CD14-positive monocyte (primary cell): ENCODE measurements around the gene SPI1. TPM values are rescaled to one million over a fixed set of nuclear protein-coding genes. Genes with fewer than 3 reads are reported as not detected.

Experiments
- DNase-seq, 3 donors: peaks; one replicate each; pipeline ENCODE4 v3.0.0-alpha.2; 2011 to 2022
- H2AFZ ChIP-seq: 2 replicates; pipeline ENCODE4 v1.6.0; 2012; ENCODE audit warnings: mild to moderate bottlenecking, low read depth, low read length, inconsistent platforms; ENCODE audit not compliant: insufficient read depth, poor library complexity, severe bottlenecking
- H3K27ac ChIP-seq, 2 donors: 1 replicate in 1 of 2; 2 replicates in 1 of 2; pipeline ENCODE4 v1.5.1; 2012 to 2013; ENCODE audit warnings: low read length in 2 of 2, control low read depth in 1 of 2, inconsistent platforms in 1 of 2, low read depth in 1 of 2, mild to moderate bottlenecking in 1 of 2
- H3K27me3 ChIP-seq, 2 donors: one replicate each; pipeline versions ENCODE4 v1.6.0 to v1.6.1; 2011 to 2013; ENCODE audit warnings: low read length in 2 of 2; ENCODE audit not compliant: control insufficient read depth in 2 of 2, insufficient read depth in 2 of 2
- H3K36me3 ChIP-seq, 2 donors: replicated peaks in 1 of 2; 1 replicate in 1 of 2; 2 replicates in 1 of 2; pipeline versions ENCODE4 v1.5.1 to v1.6.1; 2012 to 2013; ENCODE audit warnings: low read length in 2 of 2, control low read depth in 1 of 2, inconsistent platforms in 1 of 2, mild to moderate bottlenecking in 1 of 2; ENCODE audit not compliant: insufficient read depth in 2 of 2, control insufficient read depth in 1 of 2
- H3K4me1 ChIP-seq, 2 donors: 1 replicate in 1 of 2; 2 replicates in 1 of 2; pipeline versions ENCODE4 v1.5.1 to v1.6.1; 2012 to 2013; ENCODE audit warnings: low read length in 2 of 2, control low read depth in 1 of 2, inconsistent platforms in 1 of 2, mild to moderate bottlenecking in 1 of 2, moderate library complexity in 1 of 2; ENCODE audit not compliant: insufficient read depth in 2 of 2, control insufficient read depth in 1 of 2
- H3K4me2 ChIP-seq: replicated peaks from 2 replicates; pipeline ENCODE3; 2012; ENCODE audit warnings: low read length, moderate library complexity, mild to moderate bottlenecking; ENCODE audit not compliant: poor library complexity, severe bottlenecking; ENCODE audit errors: extremely low read depth
- H3K4me3 ChIP-seq, 3 experiments: fragments of 200-600 bp in 1 of 3; sonication (generic) in 1 of 3; replicated peaks in 1 of 3; 1 replicate in 2 of 3; 2 replicates in 1 of 3; pipeline ENCODE4 v1.5.1; 2011 to 2013; ENCODE audit warnings: low read length in 3 of 3, mild to moderate bottlenecking in 3 of 3, control low read depth in 2 of 3, low read depth in 2 of 3, inconsistent platforms in 1 of 3, moderate library complexity in 1 of 3
- H3K79me2 ChIP-seq: 2 replicates; pipeline ENCODE4 v1.6.0; 2012; ENCODE audit warnings: mild to moderate bottlenecking, control low read depth, inconsistent platforms, low read length, moderate library complexity; ENCODE audit not compliant: insufficient read depth
- H3K9ac ChIP-seq: 2 replicates; pipeline ENCODE4 v1.6.0; 2017; ENCODE audit warnings: low read length, mild to moderate bottlenecking; ENCODE audit not compliant: insufficient read depth, poor library complexity, severe bottlenecking
- H3K9me3 ChIP-seq, 2 donors: replicated peaks in 1 of 2; 1 replicate in 1 of 2; 2 replicates in 1 of 2; pipeline versions ENCODE4 v1.5.1 to v1.6.1; 2012 to 2013; ENCODE audit warnings: low read length in 2 of 2, control low read depth in 1 of 2; ENCODE audit not compliant: control insufficient read depth in 1 of 2, insufficient read depth in 1 of 2
- H4K20me1 ChIP-seq: 2 replicates; pipeline ENCODE4 v1.6.0; 2012; ENCODE audit warnings: mild to moderate bottlenecking, low read length, control low read depth, moderate library complexity; ENCODE audit not compliant: insufficient read depth
- H3K27ac Mint-ChIP-seq, 7 donors: one replicate each; pipeline ENCODE4 v1.8.0; 2020; ENCODE audit warnings: mild to moderate bottlenecking in 7 of 7, mixed read lengths in 7 of 7, moderate library complexity in 6 of 7, inconsistent platforms in 2 of 7
- H3K27me3 Mint-ChIP-seq, 3 donors: one replicate each; pipeline ENCODE4 v1.8.0; 2021 to 2022; ENCODE audit warnings: low read depth in 3 of 3, mild to moderate bottlenecking in 3 of 3, mixed read lengths in 3 of 3, moderate library complexity in 3 of 3, inconsistent platforms in 1 of 3
- H3K36me3 Mint-ChIP-seq, 2 donors: one replicate each; pipeline ENCODE4 v1.8.0; 2020; ENCODE audit warnings: mixed read lengths in 2 of 2, inconsistent platforms in 1 of 2, mild to moderate bottlenecking in 1 of 2
- H3K4me1 Mint-ChIP-seq: one replicate; pipeline ENCODE4 v1.8.0; 2020; ENCODE audit warnings: mild to moderate bottlenecking, mixed read lengths
- H3K4me3 Mint-ChIP-seq, 2 donors: one replicate each; pipeline ENCODE4 v1.8.0; 2020; ENCODE audit warnings: mild to moderate bottlenecking in 2 of 2, mixed read lengths in 2 of 2, moderate library complexity in 1 of 2
- H3K9me3 Mint-ChIP-seq, 7 donors: one replicate each; pipeline ENCODE4 v1.8.0; 2020 to 2022; ENCODE audit warnings: mixed read lengths in 7 of 7, mild to moderate bottlenecking in 6 of 7, moderate library complexity in 6 of 7, inconsistent platforms in 2 of 7
- CTCF ChIP-seq: fragments of 200-600 bp; IDR thresholded peaks from one replicate; pipeline ENCODE4 v1.8.0; 2022; ENCODE audit warnings: antibody characterized with exemption, mild to moderate bottlenecking
- WGBS: methylation state at CpG from one replicate; pipeline ENCODE4 v1.1.5; 2013; ENCODE audit warnings: missing lambda C conversion rate; ENCODE audit not compliant: insufficient coverage; 5-methylcytosine and 5-hydroxymethylcytosine counted together
- intact Hi-C, 2 donors: fragments of 100-400 bp; cut with micrococcal nuclease; formaldehyde crosslinking; loops; one replicate each; pipeline versions ENCODE4 v1.15.0 to v1.15.1; 2023
- polyA minus RNA-seq: library from RNA; depleted of rRNA, polyadenylated mRNA; stranded (reverse); fragments of >200 nt; gene quantifications from 2 replicates; pipeline ENCODE4 v1.2.3, GENCODE V29; 2012
- polyA plus RNA-seq, 3 donors: library from polyadenylated mRNA; depleted of rRNA in 1 of 3; unstranded in 2 of 3; stranded (reverse) in 1 of 3; fragments of 300-500 nt in 2 of 3; fragments of >200 nt in 1 of 3; fragmentation: Illumina TruSeq in 2 of 3; gene quantifications; 1 replicate in 2 of 3; 2 replicates in 1 of 3; pipeline ENCODE4 v1.2.3, GENCODE V29; 2012 to 2021
- total RNA-seq, 12 experiments: library from RNA in 1 of 12; stranded (reverse) in 1 of 12; fragments of 120-200 nt in 1 of 12; gene quantifications; one replicate each; pipeline ENCODE4 v1.2.4 and lab custom pipeline; 2013 to 2026; ENCODE audit warnings: mixed read lengths in 6 of 12, inconsistent platforms in 1 of 12

SPI1 gene
- 490 TPM for total RNA-seq (2013)
- 100 to 1,000 TPM; 156 to 914 (median 223) TPM for polyA plus RNA-seq
- polyA minus RNA-seq: 444 and 715 TPM in 2 replicates
- total RNA-seq (lab: John Stamatoyannopoulos, UW): 132 to 446 (median 173) reads per million in 11 experiments

GRCh38 chr11:47378010-47378835, at the start of gene SPI1:
Gene SPI1 (minus strand): TSS chr11:47378547. CDS start chr11:47378353, 194 bp downstream.
- intact Hi-C loops: no loop called here
- no peak within 1 kb of the TSS for H2AFZ ChIP-seq
- no peaks in the 10 kb centered on the region for H3K27me3 ChIP-seq
- peak within 1 kb of the TSS; percentile 99 for H3K9ac ChIP-seq
- Mint-ChIP-seq H3K36me3 (peaks cover 55 to 69% of the 10 kb centered on the region in 2 donors), H3K4me1 (peaks cover 41% of the 10 kb centered on the region), H3K27ac (no peak within 1 kb of the TSS), H3K4me3 (peak within 1 kb of the TSS; percentile 98 to 99), H3K9me3 (peaks cover 0 to 5% (median 0%) of the 10 kb centered on the region in 7 donors), H3K27me3 (no peaks in the 10 kb centered on the region)
- peak within 1 kb of the TSS; percentile 84 to 99 (median 97) for H3K4me3 ChIP-seq
- H3K4me1 ChIP-seq: peaks cover 49 to 77% of the 10 kb centered on the region in 2 donors
- peaks cover 87% of the 10 kb centered on the region for H3K79me2 ChIP-seq
- H4K20me1 ChIP-seq: peaks cover 35% of the 10 kb centered on the region
- H3K27ac ChIP-seq: peak within 1 kb of the TSS; percentile 96 to 97
- TF ChIP-seq CTCF: no peak
- peaks cover 46 to 64% of the 10 kb centered on the region in 2 donors for H3K36me3 ChIP-seq
- H3K4me2 ChIP-seq: peak within 1 kb of the TSS; percentile 97
- DNase-seq: peak; percentile 94 to 97 (median 97)
- H3K9me3 ChIP-seq: no peaks in the 10 kb centered on the region
- WGBS: under 1% methylated on average over 26 of the region's 31 CpGs
